Endometrial microvascular endothelial cells (primary cell): Measurements from ENCODE around the gene TMEM92. TPM values are rescaled to one million over a fixed set of nuclear protein-coding genes. Genes with fewer than 3 reads are reported as not detected.
"Not testable (repeated sequence)": the region's sequence is repeated elsewhere in the genome, so short reads cannot be mapped to it uniquely, and the experiment has no call there.

Experiments
- in situ Hi-C: cut with HindIII; loops from 2 replicates; pipeline ENCODE4 v1.10.0; 2017; ENCODE audit warnings: low sequenced_read_pairs, low pct_unique_long_range_greater_than_20kb; ENCODE audit errors: inconsistent ontology term
- total RNA-seq: library from RNA; depleted of rRNA; stranded (reverse); fragments of >200 nt; gene quantifications from one replicate; pipeline ENCODE4 v1.2.3, GENCODE V29; 2015; ENCODE audit errors: inconsistent ontology term

TMEM92 gene
- total RNA-seq, 1 donor from 2014 or later, result not detected

DNA sequence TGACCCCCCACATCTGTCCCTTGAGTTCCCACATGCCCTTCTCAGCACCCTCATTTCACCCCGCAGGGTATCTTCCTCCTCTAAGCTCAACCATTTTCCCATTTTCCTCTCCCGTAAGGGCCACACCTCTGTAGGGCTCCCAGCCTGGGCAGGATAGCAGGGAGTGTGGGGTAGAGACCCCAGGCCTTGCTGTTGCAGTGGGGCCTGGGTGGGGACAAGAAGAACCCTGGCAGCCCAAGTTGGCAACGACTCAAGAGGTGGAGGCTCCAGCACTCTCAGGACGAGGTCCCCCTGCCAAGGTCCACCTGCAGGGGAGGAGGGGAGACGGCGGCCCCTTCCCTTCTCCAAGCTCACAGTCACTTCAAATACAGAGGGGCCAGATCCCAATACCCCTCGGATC lies 2.0 kb upstream of the TMEM92 start:
- in situ Hi-C loops, result no loop called here

DNA sequence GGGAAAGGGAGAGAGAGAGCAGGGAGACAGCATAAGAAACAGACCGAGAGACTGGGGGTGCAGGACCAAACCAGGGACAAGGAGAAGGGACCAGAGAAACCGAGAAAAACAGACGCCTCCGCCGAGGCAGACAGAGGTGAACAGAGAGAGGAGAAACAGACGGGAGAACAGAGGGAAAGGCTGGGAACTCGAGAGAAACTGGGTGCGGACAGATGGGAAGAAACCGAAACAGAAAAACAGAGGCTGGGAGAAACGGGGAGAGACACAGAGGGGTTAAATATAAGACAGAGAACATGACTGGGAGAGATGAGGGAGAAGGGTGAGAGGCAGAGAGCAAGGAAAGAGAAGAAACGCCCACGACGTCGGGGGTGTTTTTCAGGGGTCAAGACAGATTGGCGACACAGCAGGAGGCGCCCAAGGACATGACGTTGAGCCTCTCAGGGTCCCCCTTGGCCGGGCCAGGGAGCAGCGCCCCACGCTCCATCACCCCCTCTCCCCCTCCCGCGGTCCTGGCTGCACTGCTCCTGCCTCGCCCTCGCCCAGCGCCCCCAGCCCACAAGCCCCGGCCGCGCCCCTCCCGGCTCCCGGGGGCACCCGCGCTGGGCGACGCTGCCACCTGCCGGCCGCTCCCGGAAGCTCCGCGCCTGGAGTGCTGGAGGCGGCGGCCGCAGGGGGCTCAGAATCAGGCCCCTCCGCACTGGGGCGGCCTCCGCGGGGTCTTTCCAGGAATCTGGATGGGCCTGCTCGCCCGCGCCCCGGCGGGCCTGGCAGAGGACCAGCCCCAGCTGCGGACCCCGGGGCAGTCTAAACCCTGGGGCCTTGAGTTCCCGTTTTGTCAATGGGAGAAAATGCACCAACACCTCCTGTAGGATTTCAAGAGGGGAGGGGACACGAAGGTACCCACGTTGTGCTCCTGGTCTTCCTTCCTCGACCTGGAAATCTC lies 1.3 kb upstream of the TMEM92 start:
- in situ Hi-C loops, result no loop called here

DNA sequence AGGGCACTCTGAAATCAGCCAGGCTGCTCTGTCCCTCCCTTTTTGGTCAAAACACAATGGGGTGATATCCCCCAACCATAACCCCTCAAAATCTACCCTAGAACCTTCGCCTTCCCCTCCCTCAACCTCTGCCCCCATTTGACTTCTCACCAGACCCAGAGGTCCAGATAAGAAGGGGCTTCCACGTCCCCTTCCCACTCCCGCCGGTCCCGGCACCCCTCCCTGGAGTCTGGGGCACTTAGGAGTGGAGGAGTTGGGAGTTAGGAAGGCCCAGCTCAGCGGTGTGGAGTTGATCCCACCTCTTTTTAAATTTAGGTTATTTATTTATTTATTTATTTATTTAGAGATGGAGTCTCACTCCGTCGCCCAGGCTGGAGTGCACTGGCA lies 619 bp upstream of the TMEM92 start:
- in situ Hi-C loops, result no loop called here

DNA sequence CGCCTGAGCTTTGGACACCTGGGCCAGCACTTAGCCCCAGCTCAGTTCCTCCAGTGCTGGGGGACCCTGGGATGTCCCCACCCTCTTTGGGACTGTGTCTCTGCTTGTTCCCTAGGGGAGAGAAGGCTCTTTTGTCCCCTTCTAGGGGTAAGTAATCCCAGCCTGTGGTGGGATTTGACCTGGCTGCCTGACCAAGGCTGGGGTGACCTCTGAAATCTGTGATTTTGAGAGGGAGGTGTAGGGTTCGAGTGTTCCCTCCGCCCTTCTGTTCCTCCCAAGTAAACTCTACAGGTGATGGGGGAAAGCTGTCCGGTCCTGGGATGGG lies 593 bp downstream of the TMEM92 start:
- in situ Hi-C loops, result no loop called here

DNA sequence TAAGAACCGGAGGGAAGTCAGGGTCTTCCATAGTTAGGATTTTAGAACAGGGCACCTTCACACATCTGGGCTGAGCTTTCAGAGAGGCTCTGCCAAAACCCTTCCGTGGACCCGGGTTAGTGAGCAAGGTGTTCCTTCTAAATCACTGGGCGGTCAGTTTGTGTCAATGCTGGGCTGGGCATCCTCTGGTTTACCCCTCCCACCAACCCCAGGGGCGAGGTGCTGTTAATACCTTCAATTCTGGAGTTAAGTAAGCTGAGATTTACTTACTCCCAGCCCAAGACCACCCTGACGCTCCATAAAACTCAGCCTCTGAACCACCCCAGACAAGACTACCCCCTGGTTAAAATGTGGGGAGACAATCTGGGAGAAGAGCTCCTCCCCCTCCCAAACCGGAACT lies 1.0 kb downstream of the TMEM92 start:
- in situ Hi-C loops, result no loop called here

DNA sequence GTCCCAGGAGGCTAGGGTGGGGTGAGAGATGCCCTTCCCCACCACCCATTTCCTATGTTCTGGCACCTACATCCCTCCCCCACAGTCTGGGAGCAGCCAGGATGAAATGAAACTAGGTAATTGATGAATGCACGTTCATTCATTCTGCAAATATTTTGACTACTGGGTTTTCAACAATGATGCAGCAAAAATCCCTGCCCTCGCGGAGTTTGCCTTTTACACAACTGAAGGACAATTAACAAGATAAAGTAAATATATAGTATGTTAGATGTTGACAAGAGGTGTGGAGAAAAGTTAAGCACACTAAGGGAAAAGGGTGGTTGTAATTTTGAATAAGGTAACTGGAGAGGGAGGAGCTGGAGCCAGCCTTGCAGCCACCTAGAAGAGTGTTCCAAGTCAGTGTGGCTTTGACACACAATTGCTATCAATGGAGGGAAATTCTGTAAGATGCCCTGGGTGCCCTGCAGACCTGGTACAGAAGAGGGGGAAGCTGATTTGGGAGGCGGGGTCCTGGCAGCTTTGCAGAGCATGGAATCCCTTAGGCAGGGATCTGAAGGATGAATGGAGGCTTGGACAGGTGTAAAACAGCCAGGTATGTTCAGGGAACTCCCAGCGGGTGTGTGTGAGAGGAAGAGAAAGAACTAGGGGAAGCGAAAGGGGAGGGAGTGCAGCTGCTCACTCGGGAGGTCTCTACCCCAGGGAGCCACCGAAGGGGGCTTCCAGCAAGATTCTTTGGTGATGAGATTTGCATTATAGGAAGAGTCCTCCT lies 2.5 kb downstream of the TMEM92 start:
- in situ Hi-C loops, result no loop called here

DNA sequence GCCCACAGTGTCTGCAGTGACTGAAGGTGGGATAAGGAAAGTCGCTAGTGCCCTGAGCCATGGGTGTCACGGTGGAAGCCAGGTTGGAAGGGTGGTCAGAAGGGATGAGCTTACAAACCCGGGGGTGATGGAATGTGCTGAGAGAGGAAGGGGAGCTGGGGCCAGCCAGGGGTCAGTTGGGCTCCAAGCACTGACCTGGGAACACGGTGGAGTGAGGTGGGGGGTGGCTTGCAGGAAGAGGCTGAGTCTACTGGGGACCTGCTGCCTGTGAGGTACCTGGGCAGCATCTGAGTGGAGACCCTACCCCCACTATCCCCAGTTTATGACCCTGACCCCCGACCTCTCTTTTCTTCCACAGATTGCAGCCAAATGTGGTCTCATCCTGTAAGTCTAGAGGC lies 3.1 kb downstream of the TMEM92 start:
- in situ Hi-C loops, result no loop called here

DNA sequence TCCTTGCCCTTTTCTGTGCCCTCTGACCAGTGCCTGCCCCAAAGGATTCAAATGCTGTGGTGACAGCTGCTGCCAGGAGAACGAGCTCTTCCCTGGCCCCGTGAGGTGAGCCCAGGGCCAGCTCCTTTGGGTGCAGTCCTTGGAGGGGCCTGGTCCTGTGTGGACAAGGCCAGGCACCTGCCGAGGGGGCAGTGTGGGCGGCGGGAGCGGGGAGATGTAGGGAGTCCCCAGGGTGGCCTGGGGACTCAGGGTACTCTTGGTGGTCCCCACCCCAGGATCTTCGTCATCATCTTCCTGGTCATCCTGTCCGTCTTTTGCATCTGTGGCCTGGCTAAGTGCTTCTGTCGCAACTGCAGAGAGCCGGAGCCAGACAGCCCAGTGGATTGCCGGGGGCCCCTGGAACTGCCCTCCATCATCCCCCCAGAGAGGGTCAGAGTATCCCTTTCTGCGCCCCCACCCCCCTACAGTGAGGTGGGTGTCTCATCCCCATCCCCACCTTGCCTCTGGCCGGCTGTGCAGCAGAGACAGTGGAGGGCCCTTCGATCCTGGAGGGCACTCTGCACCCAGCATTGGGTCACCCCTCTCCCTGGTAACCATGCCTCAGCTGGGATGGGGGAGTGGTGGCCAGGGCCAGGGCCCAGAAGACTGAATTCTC lies 4.4 kb downstream of the TMEM92 start:
- in situ Hi-C loops, result no loop called here

DNA sequence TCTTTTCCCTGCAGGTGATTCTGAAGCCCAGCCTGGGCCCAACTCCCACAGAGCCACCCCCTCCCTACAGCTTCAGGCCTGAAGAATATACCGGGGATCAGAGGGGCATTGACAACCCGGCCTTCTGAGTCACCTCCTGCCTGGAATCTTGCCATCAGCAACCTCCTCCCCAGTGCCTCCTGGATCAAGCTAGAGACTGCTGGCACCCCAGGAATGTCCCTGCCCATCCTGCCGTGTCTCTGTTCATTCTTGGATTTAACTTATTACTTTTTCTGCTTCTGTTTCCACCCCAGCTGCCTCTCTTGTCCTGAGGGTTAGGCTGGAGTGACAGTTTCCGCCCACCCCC lies 4.9 kb downstream of the TMEM92 start:
- in situ Hi-C loops, result no loop called here

DNA sequence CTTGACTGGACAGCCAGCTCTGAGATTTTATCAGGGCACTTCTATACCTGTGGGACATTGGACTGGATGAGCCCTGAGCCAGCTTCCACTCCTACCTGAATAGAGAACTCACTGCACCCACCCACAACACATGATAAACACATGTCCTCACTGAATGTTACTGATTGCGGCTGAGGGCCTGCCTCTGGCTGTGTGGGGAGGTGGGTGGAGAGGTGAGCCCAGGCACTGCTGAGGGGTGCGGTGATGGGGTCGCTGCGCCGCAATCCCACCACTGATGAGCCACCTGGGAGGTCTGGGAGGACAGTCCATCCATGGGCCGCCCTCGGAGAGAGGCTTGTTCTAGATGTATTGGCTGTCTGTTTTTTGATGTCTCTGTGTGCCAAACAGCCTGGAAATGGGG lies 5.4 kb downstream of the TMEM92 start:
- in situ Hi-C loops, result no loop called here

DNA sequence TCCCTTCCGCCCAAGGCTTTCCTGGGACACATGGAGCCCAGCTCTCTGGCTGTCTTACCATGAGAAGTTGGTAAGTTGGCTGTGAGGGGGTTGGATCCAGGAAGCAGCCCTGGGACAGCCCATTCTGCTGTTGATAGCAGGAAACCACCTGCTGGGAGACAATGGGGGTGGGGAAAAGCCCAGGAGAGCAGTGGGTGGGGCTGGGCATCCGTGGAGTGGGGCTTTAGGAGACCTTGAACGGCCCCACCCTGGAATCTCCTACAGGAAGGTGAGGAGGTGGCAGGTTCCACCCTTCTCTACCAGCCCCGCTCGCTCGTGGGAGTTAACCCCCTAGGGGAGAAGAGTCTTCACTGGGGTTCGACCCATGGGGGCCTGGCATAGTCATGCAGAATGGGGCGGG lies 5.8 kb downstream of the TMEM92 start:
- in situ Hi-C loops, result no loop called here

DNA sequence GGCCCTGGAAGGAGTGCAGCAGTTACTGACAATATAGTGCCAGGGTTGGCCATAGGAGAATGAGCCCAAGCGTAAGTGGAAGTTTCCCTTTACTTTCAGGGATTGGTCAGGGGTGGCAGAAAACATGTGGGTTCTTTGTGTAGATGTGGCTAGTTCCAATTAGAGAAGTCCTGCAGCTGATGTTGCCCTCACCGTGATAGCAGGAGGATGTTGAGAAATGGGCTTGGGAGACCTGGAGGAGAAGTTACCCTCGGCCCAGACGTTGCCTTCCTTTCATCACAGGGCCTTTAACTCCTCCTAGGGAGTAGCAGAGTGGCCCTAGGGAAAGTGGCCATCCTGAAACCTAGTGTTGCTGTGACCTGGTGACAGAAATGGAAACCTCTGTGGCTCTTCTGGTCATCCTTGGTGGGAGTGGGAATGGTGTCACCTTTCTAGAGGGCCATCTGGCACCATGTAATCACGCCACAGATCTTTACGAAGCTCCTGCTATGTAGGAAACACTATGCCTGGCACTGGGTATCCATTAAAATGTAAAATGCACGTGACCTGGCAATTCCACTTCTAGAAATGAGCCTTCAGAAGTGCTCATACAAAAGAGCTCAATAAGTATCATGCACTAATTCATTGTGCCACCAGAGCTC lies 6.7 kb downstream of the TMEM92 start:
- in situ Hi-C loops, result no loop called here

DNA sequence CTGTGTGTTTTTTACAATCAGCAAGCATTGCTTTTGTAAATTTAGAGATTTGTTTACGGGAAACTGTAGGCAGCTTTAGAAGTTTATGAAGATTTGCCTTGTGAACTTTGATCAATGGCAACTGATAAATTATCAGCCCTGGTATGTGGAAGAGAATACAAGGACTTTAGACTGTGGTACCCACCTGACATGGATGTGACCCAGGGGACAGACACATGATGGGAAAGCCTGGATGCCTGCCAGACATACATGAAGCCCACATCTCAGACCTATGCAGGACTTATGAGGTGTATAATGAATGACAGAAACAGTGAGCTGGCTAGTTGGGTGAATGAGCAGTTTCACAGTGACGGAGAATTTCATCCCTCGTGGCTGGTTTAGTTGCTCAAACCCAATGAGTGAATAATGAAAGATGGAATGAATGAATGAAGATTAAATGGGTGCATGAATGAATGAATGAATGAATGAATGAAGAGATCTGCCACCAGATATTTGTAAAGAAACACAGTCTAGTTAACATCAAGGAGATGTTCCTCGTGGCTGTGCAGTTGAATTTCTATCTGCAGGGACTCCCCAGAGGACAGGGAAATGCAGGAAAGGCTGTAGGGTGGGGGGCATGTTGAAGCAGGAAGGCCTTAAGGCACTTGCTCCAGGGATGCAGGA lies 7.6 kb downstream of the TMEM92 start:
- in situ Hi-C loops, result no loop called here

DNA sequence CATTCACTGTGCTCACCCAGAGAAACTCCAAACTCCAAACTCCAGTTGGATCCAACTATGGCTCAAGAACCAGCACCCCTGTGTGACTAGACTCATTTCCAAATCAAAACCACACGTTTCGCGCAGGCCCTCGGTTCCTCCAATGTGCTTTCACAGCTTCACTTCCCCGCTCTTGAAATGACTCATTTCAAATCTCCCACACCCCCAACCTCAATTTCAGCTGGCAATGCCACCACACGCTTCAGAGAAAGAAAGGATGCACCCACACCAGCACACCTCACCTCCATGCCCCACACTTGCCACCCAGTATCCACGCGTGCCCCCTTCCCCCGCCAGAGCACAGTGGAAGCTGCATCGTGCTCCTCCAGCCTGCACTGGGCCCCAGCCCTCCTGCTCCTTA lies 9.0 kb downstream of the TMEM92 start:
- in situ Hi-C loops, result no loop called here

DNA sequence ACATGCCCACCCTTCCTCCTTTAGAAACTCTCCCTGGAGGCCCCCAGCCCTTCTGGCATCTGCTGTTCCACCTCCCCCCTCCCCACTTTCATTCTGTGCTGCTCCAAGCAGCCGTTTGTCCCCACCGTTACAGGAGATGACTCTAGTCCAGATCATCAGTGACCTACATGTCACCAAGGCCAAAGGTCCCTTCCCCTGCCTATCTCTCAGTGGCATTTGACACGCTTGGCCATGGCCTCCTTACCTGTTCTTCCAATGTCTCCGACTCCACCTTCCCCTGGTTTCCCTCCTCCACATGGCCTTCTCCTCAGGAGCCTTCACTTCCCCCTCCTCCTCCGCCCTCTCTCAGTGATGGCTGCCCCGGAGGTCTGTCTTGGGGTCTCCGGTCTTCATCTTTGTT lies 9.4 kb downstream of the TMEM92 start:
- in situ Hi-C loops, result no loop called here

DNA sequence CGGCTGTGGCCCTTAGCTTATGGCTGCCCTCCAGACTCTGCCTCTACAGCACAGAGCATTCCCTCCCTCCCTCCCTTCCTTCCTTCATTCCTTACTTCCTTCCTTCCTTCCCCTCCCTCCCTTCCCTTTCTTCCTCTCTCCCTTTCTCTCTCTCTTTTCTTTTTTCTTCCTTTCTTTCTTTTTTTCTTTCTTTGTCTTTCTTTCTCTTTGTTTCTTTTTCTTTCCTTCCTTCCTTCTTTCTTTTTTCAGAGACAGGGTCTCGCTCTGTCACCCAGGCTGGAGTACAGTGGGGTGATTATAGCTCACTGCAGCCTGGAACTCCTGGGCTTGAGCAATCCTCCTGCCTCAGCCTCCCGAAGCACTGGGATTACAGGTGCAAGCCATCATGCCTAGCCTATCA lies 11.7 kb downstream of the TMEM92 start:
- in situ Hi-C loops, result no loop called here

DNA sequence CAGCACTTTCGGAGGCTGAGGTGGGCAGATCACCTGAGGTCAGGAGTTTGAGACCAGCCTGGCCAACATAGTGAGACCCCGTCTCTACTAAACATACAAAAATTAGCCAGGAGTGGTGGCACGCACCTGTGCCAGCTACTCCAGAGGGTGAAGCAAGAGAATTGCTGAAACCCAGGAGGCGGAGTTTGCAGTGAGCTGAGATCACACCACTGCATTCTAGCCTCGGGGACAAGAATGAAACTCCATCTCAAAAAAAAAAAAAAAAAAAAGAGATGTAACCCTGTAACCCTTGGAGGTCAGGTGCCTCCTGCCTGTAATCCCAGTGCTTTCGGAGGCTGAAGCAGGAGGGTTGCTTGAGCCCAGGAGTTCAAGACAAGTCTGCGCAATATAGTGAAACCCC lies 13.0 kb downstream of the TMEM92 start:
- in situ Hi-C loops, result not testable (repeated sequence)

DNA sequence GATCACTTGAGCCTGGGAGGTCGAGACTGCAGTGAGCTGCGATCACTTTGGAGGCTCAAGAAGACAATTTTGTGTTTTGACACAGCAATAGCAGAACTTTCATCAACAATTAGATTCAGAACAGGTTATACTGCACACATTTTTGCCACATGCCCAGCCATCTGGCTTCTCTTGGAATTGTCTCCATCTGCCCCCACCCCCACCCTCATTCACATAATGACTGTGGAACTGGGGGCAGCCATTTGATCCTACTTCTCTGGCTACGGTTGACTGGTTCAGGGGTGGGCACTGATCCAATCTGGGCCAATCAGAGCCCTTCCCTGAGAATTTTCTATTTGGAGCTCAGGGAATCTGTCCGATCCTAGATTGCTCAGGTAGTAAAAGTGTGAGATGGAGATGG lies 14.0 kb downstream of the TMEM92 start:
- in situ Hi-C loops, result no loop called here

DNA sequence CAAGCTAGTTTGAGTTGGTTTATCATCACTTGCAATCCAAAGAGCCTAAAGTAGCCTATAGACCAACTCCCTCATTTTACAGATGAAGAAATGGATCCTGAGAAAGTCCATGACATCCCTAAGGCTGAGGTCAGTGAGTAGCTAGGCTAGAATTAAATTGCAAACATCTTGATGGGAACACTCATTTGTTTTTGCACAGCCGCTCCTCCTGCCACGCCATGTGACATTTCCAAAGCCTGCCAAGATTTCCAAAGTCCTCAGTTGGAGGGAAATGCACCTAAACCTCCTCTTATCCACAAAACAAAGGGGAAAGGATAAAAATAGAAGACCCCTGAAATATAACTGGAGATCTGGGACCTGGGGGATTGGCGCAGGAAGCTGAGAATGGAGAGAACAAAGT lies 15.0 kb downstream of the TMEM92 start:
- in situ Hi-C loops, result no loop called here
